Left lung (tissue), 10 donors: ENCODE results near the gene RIT1. TPM values are rescaled to one million over a fixed set of nuclear protein-coding genes. Genes with fewer than 3 reads are reported as not detected.

Source experiments
- ATAC-seq: fragments of 200-7000 bp; cut with Tn5 transposase; one replicate; pipeline ENCODE4 v1.9.1; 2020; ENCODE audit warnings: moderate library complexity
- DNase-seq, 4 donors: peaks; one replicate each; pipeline ENCODE4 v3.0.0-alpha.2; 2013 to 2020
- H3K27ac ChIP-seq, 2 donors: fragments of 200-600 bp; sonication (generic) in 1 of 2; one replicate each; pipeline versions ENCODE4 v1.5.0 to v1.8.0; 2020 to 2021
- H3K27me3 ChIP-seq, 2 donors: fragments of 200-600 bp; sonication (generic) in 1 of 2; one replicate each; pipeline versions ENCODE4 v1.5.0 to v1.8.0; 2020 to 2021
- H3K36me3 ChIP-seq, 2 donors: fragments of 200-600 bp; sonication (generic) in 1 of 2; one replicate each; pipeline versions ENCODE4 v1.5.0 to v1.8.0; 2020 to 2021
- H3K4me1 ChIP-seq, 2 donors: fragments of 200-600 bp; one replicate each; pipeline ENCODE4 v1.8.0; 2021
- H3K4me3 ChIP-seq, 2 donors: fragments of 200-600 bp; sonication (generic) in 1 of 2; one replicate each; pipeline versions ENCODE4 v1.5.0 to v1.8.0; 2020 to 2021; ENCODE audit warnings: mild to moderate bottlenecking in 1 of 2
- H3K9me3 ChIP-seq, 2 donors: fragments of 200-600 bp; sonication (generic) in 1 of 2; one replicate each; pipeline versions ENCODE4 v1.5.0 to v1.8.0; 2020 to 2021
- intact Hi-C, 2 donors: fragments of 100-400 bp; cut with DNase I; formaldehyde crosslinking; loops; one replicate each; pipeline versions ENCODE4 v1.11.2 to v1.14.2; 2022
- polyA plus RNA-seq, 6 donors: library from polyadenylated mRNA; unstranded; fragments of 120-200 nt; gene quantifications; one replicate each; pipeline ENCODE4 v1.2.1, GENCODE V29; 2013; ENCODE audit not compliant: insufficient read length in 6 of 6
- total RNA-seq, 2 donors: library from RNA; stranded (reverse); fragmentation: NEBNext Ultra II Directional; extraction: Animal tissue kit (Norgen Biotek cat#: 25700); gene quantifications; one replicate each; pipeline ENCODE4 v1.2.1, GENCODE V29; 2021
- TF ChIP-seq, protein P1 (sequence below), 2 donors: fragments of 200-600 bp; sonication (generic) in 1 of 2; IDR thresholded peaks; one replicate each; pipeline versions ENCODE4 v1.5.0 to v1.8.0; 2021; ENCODE audit warnings: antibody characterized with exemption in 2 of 2
- donor health status: DM: no; HTN: yes; CAD: no.
- donor health status: DM: no; HTN: no; CAD: no.

Gene RIT1
- total and polyA plus RNA-seq, 8 donors, result 40.8 to 55.9 (median 49.1) TPM

GRCh38 chr1:155882235-155882634 is 28.9 kb downstream of the RIT1 start:
- Histone ChIP-seq H3K36me3 (no peaks in the 10 kb centered on the region), H3K4me3 (no peak overlapping the region), H3K9me3 (no peaks in the 10 kb centered on the region), H3K4me1 (no peaks in the 10 kb centered on the region), H3K27ac (no peak overlapping the region), H3K27me3 (no peaks in the 10 kb centered on the region)
- intact Hi-C loops, result no loop called here
- DNase-seq, result no peak
- TF ChIP-seq, protein P1, sequence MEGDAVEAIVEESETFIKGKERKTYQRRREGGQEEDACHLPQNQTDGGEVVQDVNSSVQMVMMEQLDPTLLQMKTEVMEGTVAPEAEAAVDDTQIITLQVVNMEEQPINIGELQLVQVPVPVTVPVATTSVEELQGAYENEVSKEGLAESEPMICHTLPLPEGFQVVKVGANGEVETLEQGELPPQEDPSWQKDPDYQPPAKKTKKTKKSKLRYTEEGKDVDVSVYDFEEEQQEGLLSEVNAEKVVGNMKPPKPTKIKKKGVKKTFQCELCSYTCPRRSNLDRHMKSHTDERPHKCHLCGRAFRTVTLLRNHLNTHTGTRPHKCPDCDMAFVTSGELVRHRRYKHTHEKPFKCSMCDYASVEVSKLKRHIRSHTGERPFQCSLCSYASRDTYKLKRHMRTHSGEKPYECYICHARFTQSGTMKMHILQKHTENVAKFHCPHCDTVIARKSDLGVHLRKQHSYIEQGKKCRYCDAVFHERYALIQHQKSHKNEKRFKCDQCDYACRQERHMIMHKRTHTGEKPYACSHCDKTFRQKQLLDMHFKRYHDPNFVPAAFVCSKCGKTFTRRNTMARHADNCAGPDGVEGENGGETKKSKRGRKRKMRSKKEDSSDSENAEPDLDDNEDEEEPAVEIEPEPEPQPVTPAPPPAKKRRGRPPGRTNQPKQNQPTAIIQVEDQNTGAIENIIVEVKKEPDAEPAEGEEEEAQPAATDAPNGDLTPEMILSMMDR (IDR thresholded peaks at IDR 0.05), result no peak
- no peak for ATAC-seq

GRCh38 chr1:155880950-155881349 is 30.2 kb downstream of the RIT1 start:
- no peak overlapping the region for H3K27ac ChIP-seq
- TF ChIP-seq, protein P1 (IDR thresholded peaks at IDR 0.05), result no peak
- intact Hi-C loops, result no loop called here
- no peaks in the 10 kb centered on the region for H3K9me3 ChIP-seq
- no peaks in the 10 kb centered on the region for H3K36me3 ChIP-seq
- no peaks in the 10 kb centered on the region for H3K27me3 ChIP-seq
- no peak for DNase-seq
- H3K4me3 ChIP-seq, result no peak overlapping the region
- no peak for ATAC-seq
- H3K4me1 ChIP-seq, result no peaks in the 10 kb centered on the region

DNA sequence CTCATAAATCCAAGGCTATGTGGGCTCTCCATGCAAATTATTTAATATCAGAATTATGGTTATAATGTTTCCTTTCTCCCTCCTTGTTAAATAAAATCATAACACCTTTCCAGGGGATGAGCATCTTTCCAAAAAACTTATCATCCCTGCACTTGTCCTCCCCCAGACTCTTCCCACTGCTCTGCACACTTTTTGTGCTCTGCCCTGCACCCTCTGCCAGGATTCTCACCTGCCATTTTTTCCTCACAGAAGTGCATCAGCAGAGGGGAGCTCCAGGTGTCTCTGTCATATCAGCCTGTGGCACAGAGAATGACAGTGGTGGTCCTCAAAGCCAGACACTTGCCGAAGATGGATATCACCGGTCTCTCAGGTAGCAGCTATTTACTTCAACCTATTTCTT is 30.9 kb downstream of the RIT1 start:
- Histone ChIP-seq H3K36me3 (no peaks in the 10 kb centered on the region), H3K9me3 (no peaks in the 10 kb centered on the region), H3K27me3 (no peaks in the 10 kb centered on the region), H3K27ac (no peak overlapping the region), H3K4me3 (no peak overlapping the region), H3K4me1 (no peaks in the 10 kb centered on the region)
- TF ChIP-seq, protein P1 (IDR thresholded peaks at IDR 0.05), result no peak
- ATAC-seq (no peak), DNase-seq (no peak)
- intact Hi-C loops, result no loop called here

DNA sequence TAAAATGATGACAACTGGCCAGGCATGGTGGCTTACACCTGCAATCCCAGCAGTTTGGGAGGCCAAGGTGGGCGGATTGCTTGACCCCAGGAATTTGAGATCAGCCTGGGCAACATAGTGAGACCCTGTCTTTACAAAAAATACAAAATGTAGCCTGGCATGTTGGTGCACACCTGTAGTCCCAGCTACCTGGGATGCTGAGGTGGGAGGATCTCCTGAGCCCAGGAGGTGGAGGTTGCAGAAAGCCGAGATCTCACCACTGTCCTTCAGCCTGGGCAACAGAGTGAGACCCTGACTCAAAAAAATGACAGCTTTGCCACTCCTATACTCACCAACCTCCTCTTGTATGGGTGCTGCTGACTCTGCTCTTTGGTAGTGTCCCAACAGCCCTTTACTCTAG is 33.2 kb downstream of the RIT1 start:
- Histone ChIP-seq H3K27ac (no peak overlapping the region), H3K4me3 (no peak overlapping the region), H3K9me3 (no peaks in the 10 kb centered on the region), H3K27me3 (no peaks in the 10 kb centered on the region), H3K4me1 (no peaks in the 10 kb centered on the region), H3K36me3 (no peaks in the 10 kb centered on the region)
- TF ChIP-seq, protein P1 (IDR thresholded peaks at IDR 0.05), result no peak
- no peak for ATAC-seq
- no peak for DNase-seq
- intact Hi-C loops, result no loop called here

DNA sequence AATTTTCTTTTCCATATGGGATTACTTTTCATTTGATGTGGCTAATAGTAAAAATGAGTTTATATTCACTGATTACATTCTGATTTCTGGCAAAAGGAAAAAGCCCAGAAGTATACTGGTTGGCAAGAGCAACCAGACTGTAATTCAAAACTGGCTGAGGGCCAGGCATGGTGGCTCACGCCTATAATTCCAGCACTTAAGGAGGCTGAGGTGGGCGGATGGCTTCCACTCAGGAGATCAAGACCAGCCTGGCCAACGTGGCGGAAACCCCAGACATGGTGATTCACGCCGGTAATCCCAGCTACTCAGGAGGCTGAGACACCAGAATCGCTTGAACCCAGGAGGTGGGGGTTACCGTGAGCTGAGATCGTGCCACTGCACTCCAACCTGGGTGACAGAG is 37.3 kb downstream of the RIT1 start:
- peak; percentile 75 for ATAC-seq
- DNase-seq, result peak in 2 of 4 donors; percentile 40
- intact Hi-C loops, result no loop called here
- no peak overlapping the region for H3K27ac ChIP-seq
- no peaks in the 10 kb centered on the region for H3K9me3 ChIP-seq
- H3K4me1 ChIP-seq, result no peaks in the 10 kb centered on the region
- no peak overlapping the region for H3K4me3 ChIP-seq
- no peaks in the 10 kb centered on the region for H3K27me3 ChIP-seq
- TF ChIP-seq, protein P1 (IDR thresholded peaks at IDR 0.05), result no peak
- H3K36me3 ChIP-seq, result no peaks in the 10 kb centered on the region
